Measurements from ENCODE around the gene MACROD1. TPM values are rescaled to one million over a fixed set of nuclear protein-coding genes. Genes with fewer than 3 reads are reported as not detected.

The MACROD1 gene
- polyA plus RNA-seq, 1 experiment = 8.1 TPM

GRCh38 chr11:64119700-64120099 is 46.2 kb downstream of the MACROD1 start:
- DNase-seq (ENCODE audit: low read depth, low spot score) = no peak
- no peak overlapping the region for H3K27ac ChIP-seq (ENCODE audit: low read depth, low read length)
- CTCF ChIA-PET = no interaction called here
- H3K4me3 ChIP-seq (ENCODE audit: low read depth, low read length) = no peak overlapping the region
- peaks cover 18% of the 10 kb centered on the region; the same call in 1 of the 2 replicates for H3K9me3 ChIP-seq (ENCODE audit: control insufficient read depth, insufficient read depth, low read length)
- peaks cover 15% of the 10 kb centered on the region for H3K27me3 ChIP-seq (ENCODE audit: control insufficient read depth, insufficient read depth, low read length)
- POLR2A ChIA-PET = no interaction called here
- TF ChIP-seq, protein P1, sequence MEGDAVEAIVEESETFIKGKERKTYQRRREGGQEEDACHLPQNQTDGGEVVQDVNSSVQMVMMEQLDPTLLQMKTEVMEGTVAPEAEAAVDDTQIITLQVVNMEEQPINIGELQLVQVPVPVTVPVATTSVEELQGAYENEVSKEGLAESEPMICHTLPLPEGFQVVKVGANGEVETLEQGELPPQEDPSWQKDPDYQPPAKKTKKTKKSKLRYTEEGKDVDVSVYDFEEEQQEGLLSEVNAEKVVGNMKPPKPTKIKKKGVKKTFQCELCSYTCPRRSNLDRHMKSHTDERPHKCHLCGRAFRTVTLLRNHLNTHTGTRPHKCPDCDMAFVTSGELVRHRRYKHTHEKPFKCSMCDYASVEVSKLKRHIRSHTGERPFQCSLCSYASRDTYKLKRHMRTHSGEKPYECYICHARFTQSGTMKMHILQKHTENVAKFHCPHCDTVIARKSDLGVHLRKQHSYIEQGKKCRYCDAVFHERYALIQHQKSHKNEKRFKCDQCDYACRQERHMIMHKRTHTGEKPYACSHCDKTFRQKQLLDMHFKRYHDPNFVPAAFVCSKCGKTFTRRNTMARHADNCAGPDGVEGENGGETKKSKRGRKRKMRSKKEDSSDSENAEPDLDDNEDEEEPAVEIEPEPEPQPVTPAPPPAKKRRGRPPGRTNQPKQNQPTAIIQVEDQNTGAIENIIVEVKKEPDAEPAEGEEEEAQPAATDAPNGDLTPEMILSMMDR (IDR thresholded peaks at IDR 0.05; ENCODE audit: low read depth, low read length) = no peak

- ChIA-PET POLR2A (no interaction called here), CTCF (no interaction called here)
- Histone ChIP-seq H3K4me3 (ENCODE audit: low read depth, low read length) (no peak overlapping the region), H3K27ac (ENCODE audit: low read depth, low read length) (no peak overlapping the region), H3K27me3 (ENCODE audit: control insufficient read depth, insufficient read depth, low read length) (peaks cover 13% of the 10 kb centered on the region), H3K9me3 (ENCODE audit: control insufficient read depth, insufficient read depth, low read length) (peaks cover 18% of the 10 kb centered on the region; the same call in 1 of the 2 replicates)
- TF ChIP-seq, protein P1 (IDR thresholded peaks at IDR 0.05; ENCODE audit: low read depth, low read length) = no peak
- DNase-seq (ENCODE audit: low read depth, low spot score) = no peak
Observed at GRCh38 chr11:64118876-64119665, 46.8 kb downstream of the MACROD1 start.

DNA sequence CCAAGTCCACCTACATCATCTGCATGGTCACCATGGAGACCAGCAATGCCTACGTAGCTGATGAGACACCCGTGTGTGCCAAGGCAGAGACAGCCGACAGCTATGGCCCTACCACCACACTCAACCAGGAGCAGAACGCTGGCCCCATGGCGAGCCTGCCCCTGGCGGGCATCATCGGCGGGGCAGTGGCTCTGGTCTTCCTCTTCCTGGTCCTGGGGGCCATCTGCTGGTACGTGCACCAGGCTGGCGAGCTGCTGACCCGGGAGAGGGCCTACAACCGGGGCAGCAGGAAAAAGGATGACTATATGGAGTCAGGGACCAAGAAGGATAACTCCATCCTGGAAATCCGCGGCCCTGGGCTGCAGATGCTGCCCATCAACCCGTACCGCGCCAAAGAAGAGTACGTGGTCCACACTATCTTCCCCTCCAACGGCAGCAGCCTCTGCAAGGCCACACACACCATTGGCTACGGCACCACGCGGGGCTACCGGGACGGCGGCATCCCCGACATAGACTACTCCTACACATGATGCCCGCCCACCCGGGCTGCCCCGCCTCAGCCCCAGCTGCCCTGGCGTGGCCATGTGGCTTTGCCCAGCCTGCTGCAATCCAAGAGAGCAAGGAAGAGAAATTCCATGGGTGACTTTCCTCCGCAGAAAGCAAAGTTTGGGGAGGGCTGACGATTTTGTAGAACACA is 48.0 kb downstream of the MACROD1 start:
- no peak for DNase-seq (ENCODE audit: low read depth, low spot score)
- ChIA-PET POLR2A (no interaction called here), CTCF (no interaction called here)
- H3K27me3 ChIP-seq (ENCODE audit: control insufficient read depth, insufficient read depth, low read length) = peaks cover 11% of the 10 kb centered on the region
- H3K27ac ChIP-seq (ENCODE audit: low read depth, low read length) = no peak overlapping the region
- no peak overlapping the region for H3K4me3 ChIP-seq (ENCODE audit: low read depth, low read length)
- TF ChIP-seq, protein P1 (IDR thresholded peaks at IDR 0.05; ENCODE audit: low read depth, low read length) = no peak
- H3K9me3 ChIP-seq (ENCODE audit: control insufficient read depth, insufficient read depth, low read length) = peaks cover 18% of the 10 kb centered on the region; the same call in 1 of the 2 replicates

DNA sequence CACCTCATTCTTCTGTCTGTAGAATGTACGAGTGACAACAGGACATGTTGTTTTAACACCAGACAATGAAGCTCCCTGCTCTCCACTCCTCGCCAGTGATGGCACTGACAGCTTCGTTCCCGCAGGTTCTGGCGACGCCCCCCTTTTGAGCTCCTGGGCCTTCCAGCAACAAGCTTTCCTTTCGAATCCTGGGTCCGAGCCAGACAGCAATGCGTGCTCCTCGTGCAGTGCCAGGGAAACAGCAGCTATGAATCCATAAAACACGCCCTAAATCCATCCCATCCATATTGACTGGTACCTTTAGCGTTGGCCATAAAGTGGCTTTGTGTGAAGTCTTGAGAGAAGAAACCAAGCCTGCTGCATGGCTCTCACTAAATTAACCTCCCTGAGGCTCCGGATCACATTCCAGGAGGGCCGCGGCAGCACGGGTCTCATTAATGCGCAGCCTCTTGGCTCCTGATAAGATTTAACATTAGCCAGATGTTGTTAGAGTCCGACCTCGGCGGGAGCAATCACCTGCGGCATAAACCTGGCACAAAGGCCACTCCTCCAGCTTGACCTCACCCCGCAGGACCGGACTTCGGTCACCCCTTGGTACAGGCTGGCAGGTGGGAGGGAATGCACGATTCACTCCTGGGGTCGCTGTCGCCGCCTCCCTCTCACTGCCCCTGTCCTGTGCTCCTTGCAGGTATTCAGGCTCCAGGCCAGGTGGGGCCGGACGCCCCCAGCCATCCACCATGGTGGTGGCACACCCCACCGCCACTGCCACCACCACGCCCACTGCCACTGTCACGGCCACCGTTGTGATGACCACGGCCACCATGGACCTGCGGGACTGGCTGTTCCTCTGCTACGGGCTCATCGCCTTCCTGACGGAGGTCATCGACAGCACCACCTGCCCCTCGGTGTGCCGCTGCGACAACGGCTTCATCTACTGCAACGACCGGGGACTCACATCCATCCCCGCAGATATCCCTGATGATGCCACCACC is 50.1 kb downstream of the MACROD1 start:
- CTCF ChIA-PET = interaction anchor here (0.6 kb wide), 1 partner anchor 70 kb away, joined by 3 read pairs; the partner anchor contains the start of gene STIP1
- Histone ChIP-seq H3K4me3 (ENCODE audit: low read depth, low read length) (no peak overlapping the region), H3K27ac (ENCODE audit: low read depth, low read length) (no peak overlapping the region), H3K9me3 (ENCODE audit: control insufficient read depth, insufficient read depth, low read length) (peaks cover 18% of the 10 kb centered on the region; the same call in 1 of the 2 replicates), H3K27me3 (ENCODE audit: control insufficient read depth, insufficient read depth, low read length) (peaks cover 14% of the 10 kb centered on the region)
- no peak for DNase-seq (ENCODE audit: low read depth, low spot score)
- TF ChIP-seq, protein P1 (IDR thresholded peaks at IDR 0.05; ENCODE audit: low read depth, low read length) = no peak
- POLR2A ChIA-PET = no interaction called here

All from AG04450 (cell line).